ENCODE data around the gene GMDS.

Gene GMDS

GRCh38 chr6:2120912-2121311, 124.5 kb downstream of the GMDS start:
- no peak overlapping the region for H2AFZ ChIP-seq (ENCODE audit: low read length)
- no peaks in the 10 kb centered on the region for H3K9me3 ChIP-seq (ENCODE audit: insufficient read depth, low read depth, low read length)
- H3F3A ChIP-seq (ENCODE audit: low read depth): no peaks in the 10 kb centered on the region
- H3K9ac ChIP-seq (ENCODE audit: low read depth, low read length, poor library complexity, severe bottlenecking): no peak overlapping the region
- H3K79me2 ChIP-seq (ENCODE audit: insufficient read depth, low read length): no peaks in the 10 kb centered on the region
- H4K20me1 ChIP-seq (ENCODE audit: insufficient read depth, low read length, poor library complexity, severe bottlenecking): no peaks in the 10 kb centered on the region
- H3K27me3 ChIP-seq (ENCODE audit: insufficient read depth, low read length, poor library complexity, severe bottlenecking): no peaks in the 10 kb centered on the region
- no peaks in the 10 kb centered on the region for H3K36me3 ChIP-seq (ENCODE audit: insufficient read depth, low read length)
- H3K4me1 ChIP-seq (ENCODE audit: insufficient read depth, low read length, poor library complexity, severe bottlenecking): no peaks in the 10 kb centered on the region
- no peak overlapping the region for H3K4me2 ChIP-seq (ENCODE audit: low read depth, low read length, poor library complexity, severe bottlenecking)
- H3K4me3 ChIP-seq (ENCODE audit: low read length, poor library complexity, severe bottlenecking): no peak overlapping the region
- H3K9me2 ChIP-seq (replicated peaks; ENCODE audit: low read depth, low read length): no peaks in the 10 kb centered on the region
- TF ChIP-seq EZH2phosphoT487 (IDR thresholded peaks at IDR 0.05; ENCODE audit: borderline replicate concordance): no peak
- TF ChIP-seq, protein P1, sequence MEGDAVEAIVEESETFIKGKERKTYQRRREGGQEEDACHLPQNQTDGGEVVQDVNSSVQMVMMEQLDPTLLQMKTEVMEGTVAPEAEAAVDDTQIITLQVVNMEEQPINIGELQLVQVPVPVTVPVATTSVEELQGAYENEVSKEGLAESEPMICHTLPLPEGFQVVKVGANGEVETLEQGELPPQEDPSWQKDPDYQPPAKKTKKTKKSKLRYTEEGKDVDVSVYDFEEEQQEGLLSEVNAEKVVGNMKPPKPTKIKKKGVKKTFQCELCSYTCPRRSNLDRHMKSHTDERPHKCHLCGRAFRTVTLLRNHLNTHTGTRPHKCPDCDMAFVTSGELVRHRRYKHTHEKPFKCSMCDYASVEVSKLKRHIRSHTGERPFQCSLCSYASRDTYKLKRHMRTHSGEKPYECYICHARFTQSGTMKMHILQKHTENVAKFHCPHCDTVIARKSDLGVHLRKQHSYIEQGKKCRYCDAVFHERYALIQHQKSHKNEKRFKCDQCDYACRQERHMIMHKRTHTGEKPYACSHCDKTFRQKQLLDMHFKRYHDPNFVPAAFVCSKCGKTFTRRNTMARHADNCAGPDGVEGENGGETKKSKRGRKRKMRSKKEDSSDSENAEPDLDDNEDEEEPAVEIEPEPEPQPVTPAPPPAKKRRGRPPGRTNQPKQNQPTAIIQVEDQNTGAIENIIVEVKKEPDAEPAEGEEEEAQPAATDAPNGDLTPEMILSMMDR (conservative IDR thresholded peaks at IDR 0.05; ENCODE audit: low read length): no peak

GRCh38 chr6:2119275-2119674, 126.1 kb downstream of the GMDS start:
- Histone ChIP-seq H3K9ac (ENCODE audit: low read depth, low read length, poor library complexity, severe bottlenecking) (no peak overlapping the region), H3F3A (ENCODE audit: low read depth) (no peaks in the 10 kb centered on the region), H4K20me1 (ENCODE audit: insufficient read depth, low read length, poor library complexity, severe bottlenecking) (no peaks in the 10 kb centered on the region), H3K36me3 (ENCODE audit: insufficient read depth, low read length) (no peaks in the 10 kb centered on the region), H3K27me3 (ENCODE audit: insufficient read depth, low read length, poor library complexity, severe bottlenecking) (no peaks in the 10 kb centered on the region), H2AFZ (ENCODE audit: low read length) (no peak overlapping the region), H3K4me1 (ENCODE audit: insufficient read depth, low read length, poor library complexity, severe bottlenecking) (no peaks in the 10 kb centered on the region), H3K4me3 (ENCODE audit: low read length, poor library complexity, severe bottlenecking) (no peak overlapping the region), H3K9me2 (replicated peaks; ENCODE audit: low read depth, low read length) (no peaks in the 10 kb centered on the region), H3K4me2 (ENCODE audit: low read depth, low read length, poor library complexity, severe bottlenecking) (no peak overlapping the region), H3K9me3 (ENCODE audit: insufficient read depth, low read depth, low read length) (no peaks in the 10 kb centered on the region), H3K79me2 (ENCODE audit: insufficient read depth, low read length) (no peaks in the 10 kb centered on the region)
- TF ChIP-seq, protein P1 (conservative IDR thresholded peaks at IDR 0.05; ENCODE audit: low read length): no peak
- no peak for TF ChIP-seq EZH2phosphoT487 (IDR thresholded peaks at IDR 0.05; ENCODE audit: borderline replicate concordance)

GRCh38 chr6:2118136-2118535, 127.3 kb downstream of the GMDS start:
- Histone ChIP-seq H3F3A (ENCODE audit: low read depth) (no peaks in the 10 kb centered on the region), H4K20me1 (ENCODE audit: insufficient read depth, low read length, poor library complexity, severe bottlenecking) (no peaks in the 10 kb centered on the region), H3K4me3 (ENCODE audit: low read length, poor library complexity, severe bottlenecking) (no peak overlapping the region), H3K4me1 (ENCODE audit: insufficient read depth, low read length, poor library complexity, severe bottlenecking) (no peaks in the 10 kb centered on the region), H3K4me2 (ENCODE audit: low read depth, low read length, poor library complexity, severe bottlenecking) (no peak overlapping the region), H3K9ac (ENCODE audit: low read depth, low read length, poor library complexity, severe bottlenecking) (no peak overlapping the region), H3K9me2 (replicated peaks; ENCODE audit: low read depth, low read length) (no peaks in the 10 kb centered on the region), H3K27me3 (ENCODE audit: insufficient read depth, low read length, poor library complexity, severe bottlenecking) (no peaks in the 10 kb centered on the region), H3K9me3 (ENCODE audit: insufficient read depth, low read depth, low read length) (no peaks in the 10 kb centered on the region), H2AFZ (ENCODE audit: low read length) (no peak overlapping the region), H3K36me3 (ENCODE audit: insufficient read depth, low read length) (no peaks in the 10 kb centered on the region), H3K79me2 (ENCODE audit: insufficient read depth, low read length) (no peaks in the 10 kb centered on the region)
- TF ChIP-seq, protein P1 (conservative IDR thresholded peaks at IDR 0.05; ENCODE audit: low read length): no peak
- TF ChIP-seq EZH2phosphoT487 (IDR thresholded peaks at IDR 0.05; ENCODE audit: borderline replicate concordance): no peak

Measured in Loucy (cell line).